ENCODE data around the gene YIPF2. TPM values are rescaled to one million over a fixed set of nuclear protein-coding genes. Genes with fewer than 3 reads are reported as not detected.
"Not testable (repeated sequence)": the region's sequence is repeated elsewhere in the genome, so short reads cannot be mapped to it uniquely, and the experiment has no call there.

Gene YIPF2
- polyA plus RNA-seq, 1 donor = 31.2 TPM

- DNase-seq = not testable (repeated sequence)
Measured at GRCh38 chr19:10877608-10878007, 50.8 kb downstream of the YIPF2 start.

GRCh38 chr19:10876459-10877240, 51.8 kb downstream of the YIPF2 start:
- DNase-seq = no peak

- no peak for DNase-seq
Measured at GRCh38 chr19:10874024-10874423, 54.4 kb downstream of the YIPF2 start.

- no peak for DNase-seq
Measured at GRCh38 chr19:10872546-10873107, 55.8 kb downstream of the YIPF2 start.

Other genes with a start within 250 kb of the YIPF2 start
- 51.1 TPM for gene QTRT1, start 227.2 kb downstream of the YIPF2 start, polyA plus RNA-seq (ENCODE audit: insufficient read length)
- 155 TPM for gene DNM2, start 210.6 kb downstream of the YIPF2 start, polyA plus RNA-seq (ENCODE audit: insufficient read length)
- gene TMED1, start 92.4 kb downstream of the YIPF2 start, polyA plus RNA-seq (ENCODE audit: insufficient read length) = 45.8 TPM
- gene C19orf38, start 80.2 kb downstream of the YIPF2 start, polyA plus RNA-seq (ENCODE audit: insufficient read length) = 1.4 TPM
- gene CARM1, start 57.1 kb downstream of the YIPF2 start, polyA plus RNA-seq (ENCODE audit: insufficient read length) = 43.5 TPM
- 31.1 TPM for gene TIMM29, start 172 bp upstream of the YIPF2 start, polyA plus RNA-seq (ENCODE audit: insufficient read length)
- 169 TPM for gene SMARCA4, start 32.4 kb upstream of the YIPF2 start, polyA plus RNA-seq (ENCODE audit: insufficient read length)
- gene LDLR, start 160.8 kb upstream of the YIPF2 start, polyA plus RNA-seq (ENCODE audit: insufficient read length) = 17.6 TPM
- 25.5 TPM for gene SPC24, start 227.1 kb upstream of the YIPF2 start, polyA plus RNA-seq (ENCODE audit: insufficient read length)

Measured in left kidney (tissue), 2 donors.